SK-N-SH treated with all-trans-retinoic acid at 6 μM for 48 hours (cell line): ENCODE measurements around the gene DPP8.

Experiments used
- ARNTL ChIP-seq: fragments of 450-650 bp; formaldehyde crosslinking; IDR thresholded peaks from 2 replicates; pipeline ENCODE4 v1.5.0; 2020; ENCODE audit warnings: low read depth, mild to moderate bottlenecking, moderate library complexity, borderline replicate concordance
- BACH2 ChIP-seq: fragments of 250-450 bp; sonication (Bioruptor Pico); IDR thresholded peaks from 2 replicates; pipeline ENCODE4 v1.9.0; 2021; ENCODE audit warnings: mild to moderate bottlenecking, borderline replicate concordance
- CREB5 ChIP-seq: fragments of 250-450 bp; sonication (Bioruptor Pico); IDR thresholded peaks from 2 replicates; pipeline ENCODE4 v1.5.1; 2020; ENCODE audit warnings: low read depth, mild to moderate bottlenecking, moderate library complexity
- CSDC2 ChIP-seq: fragments of 250-450 bp; sonication (Bioruptor Pico); IDR thresholded peaks from 2 replicates; pipeline ENCODE4 v1.5.0; 2020; ENCODE audit warnings: mild to moderate bottlenecking, moderate library complexity
- GLIS3 ChIP-seq: fragments of 250-450 bp; sonication (Bioruptor Pico); IDR thresholded peaks from 2 replicates; pipeline ENCODE4 v1.5.0; 2020; ENCODE audit warnings: mild to moderate bottlenecking, moderate library complexity
- ISL1 ChIP-seq: fragments of 250-450 bp; sonication (Bioruptor Pico); IDR thresholded peaks from 2 replicates; pipeline ENCODE4 v2.1.2; 2022; ENCODE audit warnings: mild to moderate bottlenecking, moderate library complexity
- OSR1 ChIP-seq: fragments of 250-450 bp; sonication (Bioruptor Pico); IDR thresholded peaks from 2 replicates; pipeline ENCODE4 v1.8.0; 2022; ENCODE audit warnings: moderate library complexity, mild to moderate bottlenecking, inconsistent platforms
- PPARA ChIP-seq: fragments of 250-450 bp; sonication (Bioruptor Pico); IDR thresholded peaks from 2 replicates; pipeline ENCODE4 v1.5.0; 2020; ENCODE audit warnings: mild to moderate bottlenecking, borderline replicate concordance
- RARB ChIP-seq: fragments of 250-450 bp; sonication (Bioruptor Pico); IDR thresholded peaks from 2 replicates; pipeline ENCODE4 v1.8.0; 2021; ENCODE audit warnings: mild to moderate bottlenecking, moderate library complexity
- SNAI2 ChIP-seq: fragments of 250-450 bp; sonication (Bioruptor Pico); IDR thresholded peaks from 2 replicates; pipeline ENCODE4 v1.5.0; 2020; ENCODE audit warnings: mild to moderate bottlenecking, moderate library complexity
- ZFP3 ChIP-seq: fragments of 250-450 bp; sonication (Bioruptor Pico); IDR thresholded peaks from 2 replicates; pipeline ENCODE4 v1.5.0; 2020; ENCODE audit warnings: mild to moderate bottlenecking, moderate library complexity
- ZNF565 ChIP-seq: fragments of 450-650 bp; formaldehyde crosslinking; conservative IDR thresholded peaks from 2 replicates; pipeline ENCODE4 v1.5.0; 2020; ENCODE audit warnings: low read depth, mild to moderate bottlenecking, moderate library complexity
- ZNF8 ChIP-seq: fragments of 450-650 bp; formaldehyde crosslinking; IDR thresholded peaks from 2 replicates; pipeline ENCODE4 v1.5.0; 2020; ENCODE audit warnings: mild to moderate bottlenecking, moderate library complexity
- TF ChIP-seq, protein P1 (sequence below): fragments of 250-450 bp; sonication (Bioruptor Pico); IDR thresholded peaks from 2 replicates; pipeline ENCODE4 v1.5.1; 2021; ENCODE audit warnings: mild to moderate bottlenecking, moderate library complexity

- no peak for TF ChIP-seq ISL1 (CRISPR knock-in tag)
- TF ChIP-seq GLIS3 (CRISPR knock-in tag) = no peak
- TF ChIP-seq ZFP3 (CRISPR knock-in tag) = no peak
- no peak for TF ChIP-seq ZNF565 (CRISPR knock-in tag)
- no peak for TF ChIP-seq ZNF8 (CRISPR knock-in tag)
- TF ChIP-seq, protein P1, sequence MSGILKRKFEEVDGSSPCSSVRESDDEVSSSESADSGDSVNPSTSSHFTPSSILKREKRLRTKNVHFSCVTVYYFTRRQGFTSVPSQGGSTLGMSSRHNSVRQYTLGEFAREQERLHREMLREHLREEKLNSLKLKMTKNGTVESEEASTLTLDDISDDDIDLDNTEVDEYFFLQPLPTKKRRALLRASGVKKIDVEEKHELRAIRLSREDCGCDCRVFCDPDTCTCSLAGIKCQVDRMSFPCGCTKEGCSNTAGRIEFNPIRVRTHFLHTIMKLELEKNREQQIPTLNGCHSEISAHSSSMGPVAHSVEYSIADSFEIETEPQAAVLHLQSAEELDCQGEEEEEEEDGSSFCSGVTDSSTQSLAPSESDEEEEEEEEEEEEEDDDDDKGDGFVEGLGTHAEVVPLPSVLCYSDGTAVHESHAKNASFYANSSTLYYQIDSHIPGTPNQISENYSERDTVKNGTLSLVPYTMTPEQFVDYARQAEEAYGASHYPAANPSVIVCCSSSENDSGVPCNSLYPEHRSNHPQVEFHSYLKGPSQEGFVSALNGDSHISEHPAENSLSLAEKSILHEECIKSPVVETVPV (CRISPR knock-in tag) = no peak
- TF ChIP-seq BACH2 (CRISPR knock-in tag) = no peak
- no peak for TF ChIP-seq ARNTL
- no peak for TF ChIP-seq SNAI2 (CRISPR knock-in tag)
- no peak for TF ChIP-seq OSR1
- no peak for TF ChIP-seq RARB (CRISPR knock-in tag)
- TF ChIP-seq CSDC2 (CRISPR knock-in tag) = no peak
- TF ChIP-seq CREB5 = no peak
- TF ChIP-seq PPARA (CRISPR knock-in tag) = no peak
Measured at GRCh38 chr15:65395567-65396202, 121.8 kb downstream of the DPP8 start.
